SU-DHL-6 (cell line): Measurements from ENCODE around the gene PPT2.

Source experiments
- CTCF ChIP-seq: fragments of 200-600 bp; sonication (generic); IDR thresholded peaks from one replicate; pipeline ENCODE4 v1.5.1; 2017; ENCODE audit warnings: antibody characterized with exemption, mild to moderate bottlenecking, low read length, moderate library complexity; ENCODE audit not compliant: insufficient read depth, poor library complexity, severe bottlenecking
- EZH2phosphoT487 ChIP-seq: fragments of 200-600 bp; sonication (generic), shearing (Covaris generic); conservative IDR thresholded peaks from 2 replicates; pipeline ENCODE4 v1.6.1; 2018; ENCODE audit warnings: mild to moderate bottlenecking, antibody characterized with exemption, low read length, moderate library complexity, mixed read lengths

- TF ChIP-seq EZH2phosphoT487 = no peak
- no peak for TF ChIP-seq CTCF
Observed at GRCh38 chr6:32204268-32204715, 50.4 kb downstream of the PPT2 start.
